ENCODE measurements around the gene CHCHD2.
A peak's percentile ranks its signal among the peaks of the same experiment; 100 is the strongest.
"Not testable (repeated sequence)": the region's sequence is repeated elsewhere in the genome, so short reads cannot be mapped to it uniquely, and the experiment has no call there.

The CHCHD2 gene, protein sequence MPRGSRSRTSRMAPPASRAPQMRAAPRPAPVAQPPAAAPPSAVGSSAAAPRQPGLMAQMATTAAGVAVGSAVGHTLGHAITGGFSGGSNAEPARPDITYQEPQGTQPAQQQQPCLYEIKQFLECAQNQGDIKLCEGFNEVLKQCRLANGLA

GRCh38 chr7:56106108-56107073 is at the start of gene CHCHD2:
CHCHD2 (minus strand) TSS chr7:56106476; CDS start chr7:56106413, 63 bp downstream.
- peak; percentile 95 for DNase-seq

DNA sequence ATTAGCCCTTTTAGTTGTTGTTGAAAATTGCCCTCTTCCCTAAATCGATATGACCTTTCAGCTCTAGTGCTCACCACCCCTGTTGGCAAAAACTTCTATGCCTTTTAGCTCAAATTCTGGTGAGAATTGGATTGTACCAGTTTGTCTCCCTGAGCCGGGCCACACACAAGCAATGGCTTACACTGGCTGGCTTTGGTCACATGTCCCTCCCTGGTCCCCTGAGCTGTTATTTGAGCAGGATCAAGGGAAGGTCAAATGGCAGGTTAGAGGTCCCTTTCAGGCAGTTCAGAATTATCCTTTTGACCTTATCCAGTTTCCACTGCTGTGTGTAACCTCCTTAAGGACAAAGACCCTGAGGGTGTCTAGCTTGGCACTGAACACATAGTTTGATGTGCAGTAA is 24.8 kb upstream of the CHCHD2 start:
- DNase-seq: not testable (repeated sequence)

GRCh38 chr7:56127241-56127975 is 21.1 kb upstream of the CHCHD2 start:
- no peak for DNase-seq

GRCh38 chr7:56125831-56126230 is 19.6 kb upstream of the CHCHD2 start:
- DNase-seq: no peak

- no peak for DNase-seq
Measured at GRCh38 chr7:56124981-56125380, 18.7 kb upstream of the CHCHD2 start.

GRCh38 chr7:56121440-56121839 is 15.2 kb upstream of the CHCHD2 start:
- DNase-seq: no peak

- DNase-seq: no peak
Measured at GRCh38 chr7:56115852-56116538, 9.7 kb upstream of the CHCHD2 start, which contains the start of gene NUPR2. NUPR2 (minus strand) TSS chr7:56116417; CDS start chr7:56116314, 103 bp downstream.

GRCh38 chr7:56112244-56112643 is 6.0 kb upstream of the CHCHD2 start:
- DNase-seq: not testable (repeated sequence)

- DNase-seq: no peak
Measured at GRCh38 chr7:56110611-56111010, 4.3 kb upstream of the CHCHD2 start.

GRCh38 chr7:56107954-56108258 is 1.6 kb upstream of the CHCHD2 start:
- DNase-seq: no peak

DNA sequence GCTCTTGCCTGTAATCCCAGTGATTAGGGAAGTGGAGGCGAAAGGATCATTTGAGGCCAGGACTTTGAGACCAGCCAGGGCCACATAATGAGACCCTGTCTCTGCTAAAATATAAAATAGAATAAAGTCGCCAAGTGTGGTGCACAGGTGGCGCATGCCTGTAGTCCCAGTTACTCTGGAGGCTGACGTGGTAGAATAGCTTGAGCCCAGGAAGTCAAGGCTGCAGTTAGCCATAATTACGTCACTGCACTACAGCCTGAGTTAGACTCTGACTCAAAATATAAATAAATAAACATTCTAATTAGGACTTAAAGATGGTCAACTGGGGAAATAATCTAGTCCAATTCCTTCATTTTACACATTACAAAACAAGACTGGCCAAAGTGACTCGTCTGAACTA is 768 bp downstream of the CHCHD2 start:
- no peak for DNase-seq

GRCh38 chr7:56104138-56104537 is 2.1 kb downstream of the CHCHD2 start:
- not testable (repeated sequence) for DNase-seq

- DNase-seq: no peak
Measured at GRCh38 chr7:56099653-56100052, 6.6 kb downstream of the CHCHD2 start.

DNA sequence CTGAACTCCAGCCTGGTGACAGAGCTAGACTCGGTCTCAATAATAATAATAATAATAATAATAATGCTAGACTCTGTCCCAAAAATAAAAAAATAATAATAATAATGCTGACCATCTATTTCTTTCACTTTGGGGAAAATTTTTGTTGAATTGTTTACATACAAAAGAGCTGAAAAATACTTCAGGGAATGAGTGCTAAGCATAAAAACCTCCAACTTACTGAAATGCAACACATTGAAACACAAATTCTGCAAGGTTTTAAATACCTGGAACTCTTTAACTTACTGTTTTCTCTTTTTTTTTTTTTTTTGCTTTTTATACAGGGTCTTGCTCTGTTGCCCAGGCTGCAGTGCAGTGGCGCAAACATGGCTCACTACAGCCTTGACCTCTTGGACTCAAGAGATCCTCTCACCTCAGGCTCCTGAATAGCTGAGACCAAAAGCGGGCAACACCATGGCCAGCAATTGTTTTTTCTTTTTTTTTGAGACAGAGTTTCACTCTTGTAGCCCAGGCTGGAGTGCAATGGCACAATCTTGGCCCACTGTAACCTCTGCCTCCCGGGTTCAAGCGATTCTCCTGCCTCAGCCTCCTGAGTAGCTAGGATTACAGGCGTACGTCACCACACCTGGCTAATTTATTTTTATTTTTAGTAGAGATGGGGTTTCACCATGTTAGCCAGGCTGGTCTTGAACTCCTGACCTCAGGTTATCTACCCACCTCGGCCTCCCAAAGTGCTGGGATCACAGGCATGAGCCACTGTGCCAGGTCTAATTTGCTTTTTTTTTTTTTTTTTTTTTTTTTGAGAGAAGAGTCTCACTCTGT is 7.9 kb downstream of the CHCHD2 start:
- not testable (repeated sequence) for DNase-seq

DNA sequence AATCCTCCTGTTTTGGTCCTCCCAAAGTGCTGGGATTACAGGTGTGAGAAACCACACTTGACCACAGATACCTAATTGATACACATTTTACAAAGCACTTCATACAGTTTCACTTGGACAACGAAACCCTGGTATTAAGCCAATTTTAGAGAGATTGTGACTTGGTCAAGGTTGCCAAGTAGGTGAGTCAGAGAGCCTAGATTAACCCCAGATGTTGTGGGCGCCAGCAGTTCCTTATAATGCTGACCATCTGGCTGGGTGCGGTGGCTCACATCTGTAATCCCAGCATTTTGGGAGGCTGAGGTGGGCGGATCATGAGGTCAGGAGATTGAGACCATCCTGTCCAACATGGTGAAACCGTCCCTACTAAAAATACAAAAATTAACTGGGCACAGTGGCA is 8.6 kb downstream of the CHCHD2 start:
- DNase-seq: no peak

- DNase-seq: no peak
Measured at GRCh38 chr7:56092789-56093531, 13.3 kb downstream of the CHCHD2 start, which contains the start of gene PHKG1. PHKG1 (minus strand) TSS chr7:56092952; CDS start chr7:56088941, 4,011 bp downstream.

DNA sequence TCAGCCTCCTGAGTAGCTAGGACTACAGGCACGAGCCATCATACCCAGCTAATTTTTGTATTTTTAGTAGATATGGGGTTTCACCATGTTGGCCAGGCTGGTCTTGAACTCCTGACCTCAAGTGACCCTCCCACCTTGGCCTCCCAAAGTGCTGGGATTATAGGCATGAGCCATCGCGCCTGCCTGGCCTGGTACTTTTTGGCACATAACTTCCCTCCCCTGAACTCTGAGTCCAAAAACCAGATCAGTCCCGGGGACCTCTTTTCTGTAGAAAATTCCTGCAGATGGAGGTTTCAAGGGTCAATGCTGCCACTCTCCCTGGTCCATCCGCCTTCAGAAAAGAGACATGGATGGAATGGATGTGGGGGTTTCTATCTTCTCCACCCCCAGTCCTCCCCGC is 13.9 kb downstream of the CHCHD2 start:
- DNase-seq: not testable (repeated sequence)

- no peak for DNase-seq
Measured at GRCh38 chr7:56091591-56091990, 14.7 kb downstream of the CHCHD2 start.

GRCh38 chr7:56087445-56087844 is 18.8 kb downstream of the CHCHD2 start:
- no peak for DNase-seq

GRCh38 chr7:56086761-56087160 is 19.5 kb downstream of the CHCHD2 start:
- DNase-seq: no peak

GRCh38 chr7:56083150-56083785 is 23.0 kb downstream of the CHCHD2 start:
- peak; percentile 88 for DNase-seq
